HEK293 (cell line): ENCODE results near the gene DNHD1.

Source experiments
- BCL11B ChIP-seq: fragments of 450-650 bp; formaldehyde crosslinking; IDR thresholded peaks from 2 replicates; pipeline ENCODE4 v1.5.1; 2016; ENCODE audit warnings: low read depth, missing biosample characterization, missing genetic modification characterization
- ZNF398 ChIP-seq: fragments of 450-650 bp; formaldehyde crosslinking; IDR thresholded peaks from 2 replicates; pipeline ENCODE4 v1.5.1; 2017; ENCODE audit warnings: missing biosample characterization, missing genetic modification characterization
- ZNF530 ChIP-seq: fragments of 450-650 bp; formaldehyde crosslinking; IDR thresholded peaks from 2 replicates; pipeline ENCODE4 v1.5.1; 2016; ENCODE audit warnings: low read depth, missing biosample characterization, missing genetic modification characterization
- ZNF747 ChIP-seq: fragments of 450-650 bp; formaldehyde crosslinking; IDR thresholded peaks from 2 replicates; pipeline ENCODE4 v1.5.1; 2016; ENCODE audit warnings: missing biosample characterization, missing genetic modification characterization
- TF ChIP-seq, protein P1 (sequence below): fragments of 450-650 bp; formaldehyde crosslinking; IDR thresholded peaks from 2 replicates; pipeline ENCODE4 v1.5.1; 2016; ENCODE audit warnings: missing biosample characterization, missing genetic modification characterization
- TF ChIP-seq, protein P2 (sequence below): fragments of 450-650 bp; formaldehyde crosslinking; IDR thresholded peaks from 2 replicates; pipeline ENCODE4 v1.5.1; 2016; ENCODE audit warnings: missing biosample characterization, missing genetic modification characterization

- TF ChIP-seq, protein P1, sequence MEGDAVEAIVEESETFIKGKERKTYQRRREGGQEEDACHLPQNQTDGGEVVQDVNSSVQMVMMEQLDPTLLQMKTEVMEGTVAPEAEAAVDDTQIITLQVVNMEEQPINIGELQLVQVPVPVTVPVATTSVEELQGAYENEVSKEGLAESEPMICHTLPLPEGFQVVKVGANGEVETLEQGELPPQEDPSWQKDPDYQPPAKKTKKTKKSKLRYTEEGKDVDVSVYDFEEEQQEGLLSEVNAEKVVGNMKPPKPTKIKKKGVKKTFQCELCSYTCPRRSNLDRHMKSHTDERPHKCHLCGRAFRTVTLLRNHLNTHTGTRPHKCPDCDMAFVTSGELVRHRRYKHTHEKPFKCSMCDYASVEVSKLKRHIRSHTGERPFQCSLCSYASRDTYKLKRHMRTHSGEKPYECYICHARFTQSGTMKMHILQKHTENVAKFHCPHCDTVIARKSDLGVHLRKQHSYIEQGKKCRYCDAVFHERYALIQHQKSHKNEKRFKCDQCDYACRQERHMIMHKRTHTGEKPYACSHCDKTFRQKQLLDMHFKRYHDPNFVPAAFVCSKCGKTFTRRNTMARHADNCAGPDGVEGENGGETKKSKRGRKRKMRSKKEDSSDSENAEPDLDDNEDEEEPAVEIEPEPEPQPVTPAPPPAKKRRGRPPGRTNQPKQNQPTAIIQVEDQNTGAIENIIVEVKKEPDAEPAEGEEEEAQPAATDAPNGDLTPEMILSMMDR (tag by site-specific recombination): no peak
- TF ChIP-seq BCL11B (tag by site-specific recombination) (no peak), ZNF530 (no peak), ZNF747 (tag by site-specific recombination) (no peak), ZNF398 (tag by site-specific recombination) (no peak)
- TF ChIP-seq, protein P2, sequence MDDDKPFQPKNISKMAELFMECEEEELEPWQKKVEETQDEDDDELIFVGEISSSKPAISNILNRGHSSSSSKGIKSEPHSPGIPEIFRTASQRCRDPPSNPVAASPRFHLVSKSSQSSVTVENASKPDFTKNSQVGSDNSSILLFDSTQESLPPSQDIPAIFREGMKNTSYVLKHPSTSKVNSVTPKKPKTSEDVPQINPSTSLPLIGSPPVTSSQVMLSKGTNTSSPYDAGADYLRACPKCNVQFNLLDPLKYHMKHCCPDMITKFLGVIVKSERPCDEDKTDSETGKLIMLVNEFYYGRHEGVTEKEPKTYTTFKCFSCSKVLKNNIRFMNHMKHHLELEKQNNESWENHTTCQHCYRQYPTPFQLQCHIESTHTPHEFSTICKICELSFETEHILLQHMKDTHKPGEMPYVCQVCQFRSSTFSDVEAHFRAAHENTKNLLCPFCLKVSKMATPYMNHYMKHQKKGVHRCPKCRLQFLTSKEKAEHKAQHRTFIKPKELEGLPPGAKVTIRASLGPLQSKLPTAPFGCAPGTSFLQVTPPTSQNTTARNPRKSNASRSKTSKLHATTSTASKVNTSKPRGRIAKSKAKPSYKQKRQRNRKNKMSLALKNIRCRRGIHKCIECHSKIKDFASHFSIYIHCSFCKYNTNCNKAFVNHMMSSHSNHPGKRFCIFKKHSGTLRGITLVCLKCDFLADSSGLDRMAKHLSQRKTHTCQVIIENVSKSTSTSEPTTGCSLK (tag by site-specific recombination): no peak
Observed at GRCh38 chr11:6563667-6564066, 66.6 kb downstream of the DNHD1 start.
